Fibroblast of lung (primary cell): Measurements from ENCODE around the gene PARP3. TPM values are rescaled to one million over a fixed set of nuclear protein-coding genes. Genes with fewer than 3 reads are reported as not detected.
"Not testable (repeated sequence)": the region's sequence is repeated elsewhere in the genome, so short reads cannot be mapped to it uniquely, and the experiment has no call there.

Source experiments
- DNase-seq, 2 donors: peaks; one replicate each; pipeline versions ENCODE4 v3.0.0 to v3.0.0-alpha.2; 2010; ENCODE audit warnings: low read depth in 2 of 2
- H2AFZ ChIP-seq: 2 replicates; pipeline ENCODE4 v1.5.1; 2012; ENCODE audit warnings: low read length, control low read depth, inconsistent platforms
- H3K27ac ChIP-seq: 2 replicates; pipeline ENCODE4 v1.5.1; 2011; ENCODE audit warnings: low read length, control low read depth; ENCODE audit not compliant: insufficient read depth
- H3K27me3 ChIP-seq: 2 replicates; pipeline ENCODE4 v1.5.1; 2011; ENCODE audit warnings: mild to moderate bottlenecking, low read length; ENCODE audit not compliant: control insufficient read depth, insufficient read depth
- H3K36me3 ChIP-seq: 2 replicates; pipeline ENCODE4 v1.5.1; 2011; ENCODE audit warnings: low read length; ENCODE audit not compliant: control insufficient read depth, insufficient read depth
- H3K4me1 ChIP-seq: 2 replicates; pipeline ENCODE4 v1.5.1; 2011; ENCODE audit warnings: low read length; ENCODE audit not compliant: control insufficient read depth, insufficient read depth; ENCODE audit errors: extremely low read depth
- H3K4me2 ChIP-seq: 2 replicates; pipeline ENCODE4 v1.5.1; 2011; ENCODE audit warnings: low read length, control low read depth; ENCODE audit not compliant: insufficient read depth; ENCODE audit errors: extremely low read depth
- H3K4me3 ChIP-seq, 4 experiments: fragments of 200-600 bp in 1 of 4; sonication (generic) in 1 of 4; replicated peaks in 1 of 4; 2 replicates each; pipeline ENCODE4 v1.5.1; 2011 to 2016; ENCODE audit warnings: low read length in 4 of 4, low read depth in 3 of 4, mild to moderate bottlenecking in 3 of 4, control low read depth in 2 of 4, inconsistent platforms in 1 of 4, mixed read lengths in 1 of 4; ENCODE audit not compliant: insufficient read depth in 1 of 4; ENCODE audit errors: control extremely low read depth in 1 of 4
- H3K79me2 ChIP-seq: 2 replicates; pipeline ENCODE4 v1.5.1; 2012; ENCODE audit warnings: mild to moderate bottlenecking, low read length, inconsistent platforms; ENCODE audit not compliant: control insufficient read depth, insufficient read depth
- H3K9ac ChIP-seq: 2 replicates; pipeline ENCODE4 v1.5.1; 2011; ENCODE audit warnings: mild to moderate bottlenecking, low read length, control low read depth; ENCODE audit not compliant: insufficient read depth
- H3K9me3 ChIP-seq: 2 replicates; pipeline ENCODE4 v1.5.1; 2012; ENCODE audit warnings: low read depth, low read length; ENCODE audit not compliant: control insufficient read depth, insufficient read depth
- H4K20me1 ChIP-seq: 2 replicates; pipeline ENCODE4 v1.5.1; 2011; ENCODE audit warnings: low read length; ENCODE audit not compliant: control insufficient read depth, insufficient read depth; ENCODE audit errors: extremely low read depth
- EZH2 ChIP-seq: IDR thresholded peaks from 2 replicates; pipeline ENCODE4 v1.5.1; 2012; ENCODE audit warnings: low read length, control low read depth, mild to moderate bottlenecking; ENCODE audit errors: missing control alignments
- polyA plus RNA-seq, 2 donors: library from polyadenylated mRNA; depleted of rRNA in 1 of 2; stranded (reverse) in 1 of 2; unstranded in 1 of 2; fragments of >200 nt; gene quantifications; 2 replicates each; pipeline ENCODE4 v1.2.1, GENCODE V29; 2011 to 2012; ENCODE audit warnings: missing spikeins in 1 of 2
- total RNA-seq: library from RNA; depleted of rRNA; stranded (reverse); fragments of >200 nt; gene quantifications from 2 replicates; pipeline ENCODE4 v1.2.1, GENCODE V29; 2014
- TF ChIP-seq, protein P1 (sequence below), 2 donors: IDR thresholded peaks in 1 of 2; conservative IDR thresholded peaks in 1 of 2; 1 replicate in 1 of 2; 2 replicates in 1 of 2; pipeline ENCODE4 v1.5.1; 2011 to 2012; ENCODE audit warnings: low read length in 2 of 2, control low read depth in 1 of 2, inconsistent platforms in 1 of 2, low read depth in 1 of 2, mild to moderate bottlenecking in 1 of 2

Gene PARP3
- total and polyA plus RNA-seq, 2 donors (not counting 1 experiment from before 2014, with no cell fraction given) = 22.8 to 44.1 TPM

- Histone ChIP-seq H3K27ac (no peak overlapping the region), H3K9ac (no peak overlapping the region), H3K79me2 (no peaks in the 10 kb centered on the region), H3K36me3 (no peaks in the 10 kb centered on the region), H2AFZ (no peak overlapping the region), H4K20me1 (no peaks in the 10 kb centered on the region), H3K27me3 (peaks cover 2% of the 10 kb centered on the region), H3K4me1 (no peaks in the 10 kb centered on the region), H3K4me3 (no peak overlapping the region), H3K4me2 (no peak overlapping the region), H3K9me3 (no peaks in the 10 kb centered on the region)
- DNase-seq = peak in 1 of 2 donors; percentile 28
- TF ChIP-seq EZH2 = no peak
- TF ChIP-seq, protein P1, sequence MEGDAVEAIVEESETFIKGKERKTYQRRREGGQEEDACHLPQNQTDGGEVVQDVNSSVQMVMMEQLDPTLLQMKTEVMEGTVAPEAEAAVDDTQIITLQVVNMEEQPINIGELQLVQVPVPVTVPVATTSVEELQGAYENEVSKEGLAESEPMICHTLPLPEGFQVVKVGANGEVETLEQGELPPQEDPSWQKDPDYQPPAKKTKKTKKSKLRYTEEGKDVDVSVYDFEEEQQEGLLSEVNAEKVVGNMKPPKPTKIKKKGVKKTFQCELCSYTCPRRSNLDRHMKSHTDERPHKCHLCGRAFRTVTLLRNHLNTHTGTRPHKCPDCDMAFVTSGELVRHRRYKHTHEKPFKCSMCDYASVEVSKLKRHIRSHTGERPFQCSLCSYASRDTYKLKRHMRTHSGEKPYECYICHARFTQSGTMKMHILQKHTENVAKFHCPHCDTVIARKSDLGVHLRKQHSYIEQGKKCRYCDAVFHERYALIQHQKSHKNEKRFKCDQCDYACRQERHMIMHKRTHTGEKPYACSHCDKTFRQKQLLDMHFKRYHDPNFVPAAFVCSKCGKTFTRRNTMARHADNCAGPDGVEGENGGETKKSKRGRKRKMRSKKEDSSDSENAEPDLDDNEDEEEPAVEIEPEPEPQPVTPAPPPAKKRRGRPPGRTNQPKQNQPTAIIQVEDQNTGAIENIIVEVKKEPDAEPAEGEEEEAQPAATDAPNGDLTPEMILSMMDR (conservative IDR thresholded peaks at IDR 0.05 in 1 of 2, IDR thresholded peaks at IDR 0.05 in 1 of 2; ENCODE audit: low read depth in 1 of 2, low read length in 2 of 2) = no peak
Measured at GRCh38 chr3:51896607-51897305, 45.4 kb upstream of the PARP3 start.

GRCh38 chr3:51897391-51897790 lies 44.8 kb upstream of the PARP3 start:
- H4K20me1 ChIP-seq = no peaks in the 10 kb centered on the region
- no peaks in the 10 kb centered on the region for H3K79me2 ChIP-seq
- H3K4me1 ChIP-seq = no peaks in the 10 kb centered on the region
- H3K27me3 ChIP-seq = peaks cover 2% of the 10 kb centered on the region
- no peaks in the 10 kb centered on the region for H3K36me3 ChIP-seq
- TF ChIP-seq EZH2 = no peak
- TF ChIP-seq, protein P1 (conservative IDR thresholded peaks at IDR 0.05 in 1 of 2, IDR thresholded peaks at IDR 0.05 in 1 of 2; ENCODE audit: low read depth in 1 of 2, low read length in 2 of 2) = no peak
- no peak overlapping the region for H3K27ac ChIP-seq
- H3K9me3 ChIP-seq = no peaks in the 10 kb centered on the region
- no peak for DNase-seq
- no peak overlapping the region for H3K4me3 ChIP-seq
- no peak overlapping the region for H3K9ac ChIP-seq
- H2AFZ ChIP-seq = no peak overlapping the region
- no peak overlapping the region for H3K4me2 ChIP-seq

DNA sequence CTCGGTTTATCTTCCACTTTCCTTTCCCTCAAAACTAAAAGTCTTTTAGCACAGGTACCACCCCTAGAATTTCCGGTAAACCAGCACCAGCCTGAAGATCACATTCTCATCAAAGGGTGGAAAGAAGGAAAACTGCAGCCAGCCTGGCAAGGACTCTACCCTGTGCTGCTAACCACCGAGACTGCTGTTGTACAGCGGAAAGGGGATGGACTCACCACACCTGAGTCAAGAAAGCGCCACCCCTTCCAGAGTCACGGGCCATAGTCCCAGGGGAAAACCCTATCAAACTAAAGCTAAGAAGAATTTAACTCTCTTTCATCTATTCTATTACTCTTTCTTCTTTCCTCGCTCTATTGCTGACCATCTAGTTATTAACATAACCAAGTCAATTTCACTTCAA lies 42.1 kb upstream of the PARP3 start:
- not testable (repeated sequence) for H3K9ac ChIP-seq, H2AFZ ChIP-seq, H3K27me3 ChIP-seq, H3K36me3 ChIP-seq, H3K9me3 ChIP-seq, H3K4me2 ChIP-seq, H4K20me1 ChIP-seq, H3K4me1 ChIP-seq, H3K79me2 ChIP-seq, H3K4me3 ChIP-seq, DNase-seq, H3K27ac ChIP-seq

DNA sequence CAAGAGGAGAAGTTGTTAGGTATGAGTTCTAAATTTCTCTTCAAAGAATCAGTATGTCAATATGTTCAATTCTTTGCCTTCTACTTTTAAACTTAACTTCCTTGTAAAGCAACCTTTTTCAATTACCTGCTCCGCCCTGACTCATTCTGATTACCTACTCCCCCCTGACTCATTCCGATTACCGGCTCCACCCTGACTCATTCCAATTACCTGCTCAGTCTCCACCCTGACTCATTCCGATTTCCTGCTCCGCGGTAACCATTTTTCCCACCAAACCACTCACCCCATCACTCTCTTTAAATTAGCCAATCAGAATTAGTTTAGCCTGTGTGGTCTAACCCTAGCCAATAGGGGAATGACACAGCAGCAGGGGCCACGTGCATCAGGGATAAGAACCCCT lies 39.8 kb upstream of the PARP3 start:
- not testable (repeated sequence) for H3K79me2 ChIP-seq, H3K27ac ChIP-seq, H3K36me3 ChIP-seq, H3K4me3 ChIP-seq, H3K4me1 ChIP-seq, H2AFZ ChIP-seq, H4K20me1 ChIP-seq, H3K9ac ChIP-seq, H3K9me3 ChIP-seq, H3K27me3 ChIP-seq, H3K4me2 ChIP-seq
- peak in 1 of 2 donors; percentile 26 for DNase-seq
